Esophagus muscularis mucosa (tissue), 4 donors: Measurements from ENCODE around the gene ANKRD60. TPM values are rescaled to one million over a fixed set of nuclear protein-coding genes. Genes with fewer than 3 reads are reported as not detected.

Experiments used
- DNase-seq: peaks from one replicate; pipeline ENCODE4 v3.0.0-alpha.2; 2017; ENCODE audit errors: extremely low spot score
- H3K27ac ChIP-seq, 4 donors: fragments of 200-600 bp; sonication (generic); replicated peaks in 1 of 4; 1 replicate in 3 of 4; 2 replicates in 1 of 4; pipeline ENCODE4 v1.5.1; 2016 to 2019; ENCODE audit warnings: mild to moderate bottlenecking in 1 of 4
- H3K27me3 ChIP-seq, 4 donors: fragments of 200-600 bp; sonication (generic); one replicate each; pipeline versions ENCODE4 v1.5.1 to v1.6.0; 2016 to 2019
- H3K36me3 ChIP-seq, 4 donors: fragments of 200-600 bp; sonication (generic); one replicate each; pipeline ENCODE4 v1.5.1; 2016 to 2019
- H3K4me1 ChIP-seq, 4 donors: fragments of 200-600 bp; sonication (generic); one replicate each; pipeline ENCODE4 v1.5.1; 2016 to 2019
- H3K4me3 ChIP-seq, 4 donors: fragments of 200-600 bp; sonication (generic); 1 replicate in 2 of 4; 2 replicates in 2 of 4; pipeline ENCODE4 v1.5.1; 2016 to 2019; ENCODE audit warnings: mild to moderate bottlenecking in 4 of 4, moderate library complexity in 1 of 4
- H3K9me3 ChIP-seq, 4 donors: fragments of 200-600 bp; sonication (generic); 1 replicate in 3 of 4; 2 replicates in 1 of 4; pipeline ENCODE4 v1.5.1; 2016 to 2019
- EP300 ChIP-seq: sonication (generic); formaldehyde crosslinking; IDR thresholded peaks from one replicate; pipeline ENCODE4 v1.6.1; 2017; ENCODE audit warnings: antibody characterized with exemption
- POLR2A ChIP-seq: fragments of 450-650 bp; IDR thresholded peaks from one replicate; pipeline ENCODE4 v1.6.1; 2017; ENCODE audit warnings: antibody characterized with exemption, moderate library complexity, mild to moderate bottlenecking, low read depth
- POLR2AphosphoS5 ChIP-seq, 2 donors: sonication (generic); formaldehyde crosslinking; IDR thresholded peaks; one replicate each; pipeline ENCODE4 v1.6.1; 2017; ENCODE audit warnings: antibody characterized with exemption in 2 of 2
- WGBS: methylation state at CpG from one replicate; pipeline ENCODE4 v1.1.5; 2018; 5-methylcytosine and 5-hydroxymethylcytosine counted together
- intact Hi-C: fragments of 100-400 bp; cut with DNase I; formaldehyde crosslinking; loops from one replicate; pipeline ENCODE4 v1.15.1; 2023
- total RNA-seq, 4 donors: library from RNA; depleted of rRNA; stranded (reverse); fragments of >200 nt; gene quantifications; one replicate each; pipeline versions ENCODE4 v1.1.0 to v1.2.1, GENCODE V29; 2016
- TF ChIP-seq, protein P1 (sequence below), 3 experiments: fragments of 200-600 bp in 2 of 3; fragments of 450-650 bp in 1 of 3; sonication (generic) in 2 of 3; IDR thresholded peaks; one replicate each; pipeline ENCODE4 v1.5.1; 2017 to 2019; ENCODE audit warnings: antibody characterized with exemption in 3 of 3, mild to moderate bottlenecking in 2 of 3, moderate library complexity in 1 of 3

The ANKRD60 gene
- total RNA-seq, 4 donors from 2014 or later: not detected

DNA sequence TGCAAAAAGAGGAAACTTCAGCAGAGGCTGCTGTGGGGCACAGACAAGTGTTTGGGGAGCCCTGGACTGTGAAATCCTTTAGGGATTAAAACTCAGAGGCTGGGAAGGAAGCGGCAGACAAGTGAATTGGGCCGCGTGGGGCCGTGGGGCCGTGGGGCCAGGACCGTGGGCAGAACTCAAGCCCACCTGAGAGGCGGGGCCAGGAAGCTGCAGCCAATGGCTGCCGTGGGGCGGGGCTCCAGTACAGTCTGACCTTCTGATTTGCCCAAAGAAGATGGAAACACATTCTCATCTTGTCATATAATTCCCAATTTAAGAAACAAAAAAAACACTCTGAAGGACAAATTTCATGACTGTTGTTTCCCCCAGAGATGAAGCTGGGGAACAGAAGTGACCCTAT, 55.4 kb downstream of the ANKRD60 start:
- 93% methylated on average over 9 of the region's 9 CpGs for WGBS
- Histone ChIP-seq H3K9me3 (no peaks in the 10 kb centered on the region), H3K4me3 (no peak overlapping the region), H3K27me3 (no peaks in the 10 kb centered on the region), H3K36me3 (no peaks in the 10 kb centered on the region), H3K27ac (no peak overlapping the region), H3K4me1 (peaks cover 0 to 31% (median 24%) of the 10 kb centered on the region in 4 donors)
- DNase-seq: no peak
- TF ChIP-seq EP300: no peak
- TF ChIP-seq, protein P1, sequence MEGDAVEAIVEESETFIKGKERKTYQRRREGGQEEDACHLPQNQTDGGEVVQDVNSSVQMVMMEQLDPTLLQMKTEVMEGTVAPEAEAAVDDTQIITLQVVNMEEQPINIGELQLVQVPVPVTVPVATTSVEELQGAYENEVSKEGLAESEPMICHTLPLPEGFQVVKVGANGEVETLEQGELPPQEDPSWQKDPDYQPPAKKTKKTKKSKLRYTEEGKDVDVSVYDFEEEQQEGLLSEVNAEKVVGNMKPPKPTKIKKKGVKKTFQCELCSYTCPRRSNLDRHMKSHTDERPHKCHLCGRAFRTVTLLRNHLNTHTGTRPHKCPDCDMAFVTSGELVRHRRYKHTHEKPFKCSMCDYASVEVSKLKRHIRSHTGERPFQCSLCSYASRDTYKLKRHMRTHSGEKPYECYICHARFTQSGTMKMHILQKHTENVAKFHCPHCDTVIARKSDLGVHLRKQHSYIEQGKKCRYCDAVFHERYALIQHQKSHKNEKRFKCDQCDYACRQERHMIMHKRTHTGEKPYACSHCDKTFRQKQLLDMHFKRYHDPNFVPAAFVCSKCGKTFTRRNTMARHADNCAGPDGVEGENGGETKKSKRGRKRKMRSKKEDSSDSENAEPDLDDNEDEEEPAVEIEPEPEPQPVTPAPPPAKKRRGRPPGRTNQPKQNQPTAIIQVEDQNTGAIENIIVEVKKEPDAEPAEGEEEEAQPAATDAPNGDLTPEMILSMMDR (IDR thresholded peaks at IDR 0.05): no peak
- no peak for TF ChIP-seq POLR2AphosphoS5 (IDR thresholded peaks at IDR 0.05)
- TF ChIP-seq POLR2A: no peak
- intact Hi-C loops: no loop called here

DNA sequence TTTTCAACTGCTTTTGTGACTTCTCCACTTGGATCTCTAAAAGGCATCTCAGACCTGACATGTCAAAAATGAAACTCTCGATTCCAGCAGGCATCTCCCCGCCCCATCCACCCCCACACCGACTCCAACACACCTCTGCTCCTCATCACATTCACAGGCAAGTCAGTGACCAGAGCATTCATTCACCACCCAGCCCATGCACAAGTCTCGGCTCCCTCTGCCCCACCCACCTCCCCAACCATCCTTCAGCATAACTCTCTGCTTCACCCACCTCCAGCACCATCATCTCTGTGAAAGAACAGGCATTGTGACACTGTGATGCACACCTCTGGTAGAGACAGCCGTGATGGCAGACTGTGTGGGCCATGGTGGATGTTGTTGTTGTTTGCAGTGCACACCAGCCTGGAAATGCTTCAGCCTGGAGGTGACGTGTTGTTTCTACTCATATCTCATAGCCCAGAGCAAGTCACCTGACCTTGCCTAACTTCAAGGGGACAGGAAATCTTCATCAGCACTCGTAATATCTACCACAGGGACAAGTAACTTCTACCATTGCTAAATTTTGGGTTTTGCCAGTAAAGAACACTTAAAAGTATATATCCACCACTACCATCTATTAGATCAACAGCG, 56.5 kb downstream of the ANKRD60 start:
- no peak for TF ChIP-seq POLR2AphosphoS5 (IDR thresholded peaks at IDR 0.05)
- no peak for TF ChIP-seq EP300
- TF ChIP-seq, protein P1 (IDR thresholded peaks at IDR 0.05): no peak
- TF ChIP-seq POLR2A: no peak
- WGBS: 87% methylated on average over 8 of the region's 8 CpGs
- Histone ChIP-seq H3K27ac (no peak overlapping the region), H3K4me1 (peaks cover 0 to 31% (median 24%) of the 10 kb centered on the region in 4 donors), H3K36me3 (no peaks in the 10 kb centered on the region), H3K27me3 (no peaks in the 10 kb centered on the region), H3K9me3 (no peaks in the 10 kb centered on the region), H3K4me3 (no peak overlapping the region)
- DNase-seq: no peak
- intact Hi-C loops: no loop called here

DNA sequence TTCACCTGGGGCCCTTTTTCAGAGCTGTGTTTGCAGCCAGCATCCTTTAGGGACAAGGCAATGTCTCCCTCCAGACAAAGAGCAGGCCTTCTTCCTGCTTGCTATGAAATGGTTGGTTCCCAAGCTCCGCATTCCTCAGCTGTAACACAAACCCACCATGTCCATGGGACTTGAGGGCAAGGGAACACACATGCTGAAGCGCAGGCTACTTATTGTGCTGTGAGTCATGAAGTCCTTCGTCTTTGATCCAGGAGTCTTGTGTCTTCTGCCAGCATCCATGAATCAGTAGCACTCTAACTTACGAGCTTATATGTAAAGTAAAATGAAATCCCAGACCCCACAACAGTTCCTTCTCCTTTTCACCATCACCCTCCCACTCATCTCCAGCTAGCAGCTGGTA, 59.0 kb downstream of the ANKRD60 start:
- Histone ChIP-seq H3K9me3 (no peaks in the 10 kb centered on the region), H3K27ac (no peak overlapping the region), H3K4me3 (no peak overlapping the region), H3K36me3 (no peaks in the 10 kb centered on the region), H3K4me1 (peaks cover 0 to 10% (median 7%) of the 10 kb centered on the region in 4 donors), H3K27me3 (no peaks in the 10 kb centered on the region)
- no peak for TF ChIP-seq EP300
- TF ChIP-seq, protein P1 (IDR thresholded peaks at IDR 0.05): no peak
- no peak for TF ChIP-seq POLR2A
- no peak for TF ChIP-seq POLR2AphosphoS5 (IDR thresholded peaks at IDR 0.05)
- no peak for DNase-seq
- intact Hi-C loops: no loop called here
- 88% methylated on average over 4 of the region's 4 CpGs for WGBS

DNA sequence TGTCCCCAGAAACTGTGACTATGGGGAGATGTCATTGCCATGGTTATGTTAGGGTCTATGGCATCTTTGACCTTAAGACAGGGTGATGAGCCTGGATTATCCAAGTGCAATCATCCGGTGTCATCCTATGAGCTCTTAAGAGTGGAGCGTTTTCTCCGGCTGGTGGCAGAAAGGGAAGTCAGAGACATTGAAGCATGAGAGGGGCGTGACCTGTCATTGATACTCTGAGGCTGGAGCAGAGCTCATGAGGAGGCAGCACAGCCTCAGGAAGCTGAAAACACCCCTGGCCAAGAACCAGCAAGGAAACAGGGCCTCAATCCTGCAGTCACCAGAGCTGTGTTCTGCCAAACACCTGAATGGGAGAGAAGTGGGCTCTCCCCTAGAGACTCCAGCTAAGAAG, 59.6 kb downstream of the ANKRD60 start:
- no peak for DNase-seq
- H3K36me3 ChIP-seq: no peaks in the 10 kb centered on the region
- H3K27ac ChIP-seq: no peak overlapping the region
- no peaks in the 10 kb centered on the region for H3K27me3 ChIP-seq
- H3K9me3 ChIP-seq: no peaks in the 10 kb centered on the region
- H3K4me1 ChIP-seq: peaks cover 0 to 4% (median 2%) of the 10 kb centered on the region in 4 donors
- no peak overlapping the region for H3K4me3 ChIP-seq
- WGBS: 54% methylated on average over 3 of the region's 4 CpGs
- intact Hi-C loops: no loop called here
- TF ChIP-seq POLR2A (no peak), EP300 (no peak), POLR2AphosphoS5 (IDR thresholded peaks at IDR 0.05) (no peak)
- TF ChIP-seq, protein P1 (IDR thresholded peaks at IDR 0.05): no peak

DNA sequence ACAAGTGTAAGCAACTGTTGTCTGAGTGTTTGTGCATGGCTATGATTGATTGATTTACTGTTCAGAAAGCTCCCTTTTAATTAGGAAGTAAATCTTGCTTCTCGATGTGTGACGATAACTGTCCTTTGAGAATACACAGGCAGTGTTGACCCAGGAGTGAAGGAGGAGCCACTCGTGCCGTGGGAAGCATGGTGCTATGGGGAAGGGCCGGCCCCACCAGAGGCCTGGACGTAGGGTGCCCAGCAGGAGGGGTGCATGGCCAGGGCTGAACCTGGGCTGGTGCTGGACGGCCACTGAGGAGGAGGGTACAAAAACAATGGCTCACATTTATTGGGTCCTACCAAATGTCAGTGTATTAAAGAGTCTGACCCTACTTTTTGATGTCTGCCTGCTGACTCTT, 60.7 kb downstream of the ANKRD60 start:
- TF ChIP-seq POLR2A (no peak), EP300 (no peak), POLR2AphosphoS5 (IDR thresholded peaks at IDR 0.05) (no peak)
- TF ChIP-seq, protein P1 (IDR thresholded peaks at IDR 0.05): no peak
- intact Hi-C loops: no loop called here
- 81% methylated on average over 7 of the region's 7 CpGs for WGBS

More for the DNA sequence above, 60.7 kb downstream of the ANKRD60 start:
- H3K27ac ChIP-seq: no peak overlapping the region
- peaks cover 0 to 3% (median 0%) of the 10 kb centered on the region in 4 donors for H3K4me1 ChIP-seq
- no peaks in the 10 kb centered on the region for H3K9me3 ChIP-seq
- no peak for DNase-seq
- H3K36me3 ChIP-seq: no peaks in the 10 kb centered on the region
- no peak overlapping the region for H3K4me3 ChIP-seq
- H3K27me3 ChIP-seq: no peaks in the 10 kb centered on the region
